ENCODE measurements around the gene HBZ.
A peak's percentile ranks its signal among the peaks of the same experiment; 100 is the strongest.
"Not testable (repeated sequence)": the region's sequence is repeated elsewhere in the genome, so short reads cannot be mapped to it uniquely, and the experiment has no call there.

Gene HBZ

DNA sequence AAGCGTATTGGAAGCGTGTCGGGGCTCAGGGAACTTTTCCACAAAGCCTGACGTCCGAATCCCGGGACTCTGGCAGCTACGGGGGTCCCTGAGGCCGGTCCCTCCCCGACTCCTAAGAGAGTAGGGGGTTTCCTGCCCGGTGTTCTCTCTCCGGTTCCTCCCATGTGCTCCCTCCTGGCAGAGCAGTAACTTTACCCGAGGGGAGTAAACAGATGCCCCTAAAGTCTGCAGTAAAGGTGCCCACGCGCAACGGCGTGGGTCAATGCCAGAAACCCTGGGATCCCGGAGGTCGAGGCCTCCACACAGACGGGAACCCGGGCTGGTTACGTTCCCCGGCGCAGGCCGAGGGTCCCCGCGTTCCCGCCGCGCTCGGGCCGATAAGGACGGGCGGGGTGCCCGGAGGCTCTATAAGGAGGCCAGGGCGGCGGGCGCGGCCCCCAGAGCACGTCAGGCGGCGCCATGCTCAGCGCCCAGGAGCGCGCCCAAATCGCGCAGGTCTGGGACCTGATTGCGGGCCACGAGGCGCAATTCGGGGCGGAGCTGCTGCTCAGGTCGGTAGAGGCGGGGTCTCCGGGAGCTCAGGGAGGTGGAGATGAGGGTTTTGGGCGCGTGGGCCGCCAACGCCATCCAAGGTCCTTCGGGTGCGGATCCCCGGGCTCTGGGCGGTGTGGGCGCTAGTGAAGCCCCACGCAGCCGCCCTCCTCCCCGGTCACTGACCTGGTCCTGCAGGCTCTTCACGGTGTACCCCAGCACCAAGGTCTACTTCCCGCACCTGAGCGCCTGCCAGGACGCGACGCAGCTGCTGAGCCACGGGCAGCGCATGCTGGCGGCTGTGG lies 13.3 kb downstream of the HBZ start, which contains the start of gene HBM:
HBM (plus strand) TSS at position 440 of the 836 bp plus-strand sequence; CDS start at position 460, 20 bp downstream.
- DNase-seq, result no peak

DNA sequence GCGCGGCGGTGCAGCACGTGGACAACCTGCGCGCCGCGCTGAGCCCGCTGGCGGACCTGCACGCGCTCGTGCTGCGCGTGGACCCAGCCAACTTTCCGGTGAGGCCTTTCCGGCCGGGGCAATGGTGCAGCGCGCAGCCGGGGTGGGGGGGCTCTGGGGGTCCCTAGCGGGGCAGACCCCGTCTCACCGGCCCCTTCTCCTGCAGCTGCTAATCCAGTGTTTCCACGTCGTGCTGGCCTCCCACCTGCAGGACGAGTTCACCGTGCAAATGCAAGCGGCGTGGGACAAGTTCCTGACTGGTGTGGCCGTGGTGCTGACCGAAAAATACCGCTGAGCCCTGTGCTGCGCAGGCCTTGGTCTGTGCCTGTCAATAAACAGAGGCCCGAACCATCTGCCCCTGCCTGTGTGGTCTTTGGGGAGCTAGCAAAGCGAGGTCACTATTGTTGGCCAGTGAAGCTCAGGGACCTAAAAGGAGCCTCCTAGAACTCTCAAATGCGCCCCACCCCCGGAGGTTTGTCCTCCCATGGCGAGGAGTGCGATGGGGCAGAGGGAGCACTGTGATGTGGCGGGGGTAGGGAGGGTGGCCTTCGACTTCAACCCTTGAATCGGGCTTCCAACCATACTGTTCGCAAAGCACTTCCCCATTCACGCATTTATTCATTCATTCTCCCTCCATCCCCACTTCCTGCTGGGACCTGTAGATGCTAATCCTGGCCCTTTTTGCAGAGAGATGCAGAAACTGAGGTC lies 14.1 kb downstream of the HBZ start:
- no peak for DNase-seq

DNA sequence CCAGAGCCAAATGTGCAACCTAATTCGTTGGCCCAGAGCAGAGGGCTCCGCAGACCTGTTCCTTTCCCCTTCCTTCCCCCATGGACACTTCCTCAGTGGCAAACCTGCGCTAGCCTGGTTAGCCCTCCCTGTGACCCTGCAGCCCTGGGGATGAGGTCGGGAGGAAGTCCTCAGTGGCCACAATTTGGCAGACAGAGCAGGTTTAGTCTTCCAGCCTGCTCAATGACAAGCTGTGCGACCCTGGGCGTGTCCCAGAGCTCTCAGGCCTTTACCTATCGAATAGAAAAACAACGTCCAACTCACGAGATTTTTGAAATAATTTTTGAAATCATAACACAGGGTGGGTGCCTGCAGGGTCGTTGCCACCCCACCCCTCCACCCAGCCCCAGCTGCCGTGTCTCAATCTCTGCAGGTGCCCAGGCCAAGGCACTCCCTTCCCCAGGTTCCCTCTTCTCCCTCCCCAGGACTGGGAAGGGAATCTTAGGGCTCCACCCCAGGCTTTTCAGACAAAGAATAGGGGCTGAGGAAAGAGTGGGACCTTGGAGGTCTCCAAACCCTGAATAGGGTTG lies 14.8 kb downstream of the HBZ start:
- no peak for DNase-seq

DNA sequence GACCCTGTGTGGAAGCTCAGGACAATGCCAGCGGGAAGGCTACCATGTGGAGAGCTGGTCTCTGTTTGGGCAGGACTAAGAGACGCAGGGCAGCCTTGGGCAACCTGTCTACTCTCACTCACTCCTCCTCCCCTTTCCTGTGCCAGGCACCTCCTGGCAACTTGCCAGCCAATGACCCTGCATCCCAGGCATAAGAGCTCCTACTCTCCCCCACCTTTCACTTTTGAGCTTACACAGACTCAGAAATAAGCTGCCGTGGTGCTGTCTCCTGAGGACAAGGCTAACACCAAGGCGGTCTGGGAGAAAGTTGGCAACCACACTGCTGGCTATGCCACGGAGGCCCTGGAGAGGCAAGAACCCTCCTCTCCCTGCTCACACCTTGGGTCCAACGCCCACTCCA lies 16.0 kb downstream of the HBZ start:
- DNase-seq, result no peak

DNA sequence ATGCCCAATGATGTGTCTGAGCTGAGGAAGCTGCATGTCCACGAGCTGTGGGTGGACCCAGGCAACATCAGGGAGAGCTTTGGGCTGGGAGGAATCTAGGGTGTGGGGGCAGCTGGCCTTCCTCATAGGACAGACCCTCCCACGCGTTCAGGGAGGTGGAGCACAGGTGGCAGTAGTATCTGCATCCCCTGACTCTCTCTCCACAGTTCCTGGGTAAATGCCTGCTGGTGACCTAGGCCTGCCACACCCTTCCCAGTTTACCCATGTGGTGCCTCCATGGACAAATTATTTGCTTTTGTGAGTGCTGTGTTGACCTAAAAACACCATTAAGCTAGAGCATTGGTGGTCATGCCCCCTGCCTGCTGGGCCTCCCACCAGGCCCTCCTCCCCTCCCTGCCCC lies 16.6 kb downstream of the HBZ start:
- no peak for DNase-seq

DNA sequence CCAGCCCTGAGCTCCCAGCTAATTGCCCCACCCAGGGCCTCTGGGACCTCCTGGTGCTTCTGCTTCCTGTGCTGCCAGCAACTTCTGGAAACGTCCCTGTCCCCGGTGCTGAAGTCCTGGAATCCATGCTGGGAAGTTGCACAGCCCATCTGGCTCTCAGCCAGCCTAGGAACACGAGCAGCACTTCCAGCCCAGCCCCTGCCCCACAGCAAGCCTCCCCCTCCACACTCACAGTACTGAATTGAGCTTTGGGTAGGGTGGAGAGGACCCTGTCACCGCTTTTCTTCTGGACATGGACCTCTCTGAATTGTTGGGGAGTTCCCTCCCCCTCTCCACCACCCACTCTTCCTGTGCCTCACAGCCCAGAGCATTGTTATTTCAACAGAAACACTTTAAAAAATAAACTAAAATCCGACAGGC lies 17.7 kb downstream of the HBZ start:
- DNase-seq, result peak; percentile 24

DNA sequence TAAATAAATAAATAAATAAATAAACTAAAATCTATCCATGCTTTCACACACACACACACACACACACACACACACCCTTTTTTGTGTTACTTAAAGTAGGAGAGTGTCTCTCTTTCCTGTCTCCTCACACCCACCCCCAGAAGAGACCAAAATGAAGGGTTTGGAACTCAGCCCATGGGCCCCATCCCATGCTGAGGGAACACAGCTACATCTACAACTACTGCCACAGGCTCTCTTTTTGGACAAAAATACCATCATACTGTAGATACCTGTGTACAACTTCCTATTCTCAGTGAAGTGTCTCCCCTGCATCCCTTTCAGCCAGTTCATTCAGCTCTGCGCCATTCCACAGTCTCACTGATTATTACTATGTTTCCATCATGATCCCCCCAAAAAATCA lies 18.3 kb downstream of the HBZ start:
- DNase-seq, result no peak

DNA sequence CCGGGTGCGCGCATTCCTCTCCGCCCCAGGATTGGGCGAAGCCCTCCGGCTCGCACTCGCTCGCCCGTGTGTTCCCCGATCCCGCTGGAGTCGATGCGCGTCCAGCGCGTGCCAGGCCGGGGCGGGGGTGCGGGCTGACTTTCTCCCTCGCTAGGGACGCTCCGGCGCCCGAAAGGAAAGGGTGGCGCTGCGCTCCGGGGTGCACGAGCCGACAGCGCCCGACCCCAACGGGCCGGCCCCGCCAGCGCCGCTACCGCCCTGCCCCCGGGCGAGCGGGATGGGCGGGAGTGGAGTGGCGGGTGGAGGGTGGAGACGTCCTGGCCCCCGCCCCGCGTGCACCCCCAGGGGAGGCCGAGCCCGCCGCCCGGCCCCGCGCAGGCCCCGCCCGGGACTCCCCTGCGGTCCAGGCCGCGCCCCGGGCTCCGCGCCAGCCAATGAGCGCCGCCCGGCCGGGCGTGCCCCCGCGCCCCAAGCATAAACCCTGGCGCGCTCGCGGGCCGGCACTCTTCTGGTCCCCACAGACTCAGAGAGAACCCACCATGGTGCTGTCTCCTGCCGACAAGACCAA lies 20.0 kb downstream of the HBZ start, which contains the start of gene HBA2:
HBA2 (plus strand) TSS at position 503 of the 568 bp plus-strand sequence; CDS start at position 540, 37 bp downstream.
- DNase-seq, result not testable (repeated sequence)

DNA sequence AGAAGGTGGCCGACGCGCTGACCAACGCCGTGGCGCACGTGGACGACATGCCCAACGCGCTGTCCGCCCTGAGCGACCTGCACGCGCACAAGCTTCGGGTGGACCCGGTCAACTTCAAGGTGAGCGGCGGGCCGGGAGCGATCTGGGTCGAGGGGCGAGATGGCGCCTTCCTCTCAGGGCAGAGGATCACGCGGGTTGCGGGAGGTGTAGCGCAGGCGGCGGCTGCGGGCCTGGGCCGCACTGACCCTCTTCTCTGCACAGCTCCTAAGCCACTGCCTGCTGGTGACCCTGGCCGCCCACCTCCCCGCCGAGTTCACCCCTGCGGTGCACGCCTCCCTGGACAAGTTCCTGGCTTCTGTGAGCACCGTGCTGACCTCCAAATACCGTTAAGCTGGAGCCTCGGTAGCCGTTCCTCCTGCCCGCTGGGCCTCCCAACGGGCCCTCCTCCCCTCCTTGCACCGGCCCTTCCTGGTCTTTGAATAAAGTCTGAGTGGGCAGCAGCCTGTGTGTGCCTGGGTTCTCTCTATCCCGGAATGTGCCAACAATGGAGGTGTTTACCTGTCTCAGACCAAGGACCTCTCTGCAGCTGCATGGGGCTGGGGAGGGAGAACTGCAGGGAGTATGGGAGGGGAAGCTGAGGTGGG lies 20.9 kb downstream of the HBZ start:
- DNase-seq, result not testable (repeated sequence)

DNA sequence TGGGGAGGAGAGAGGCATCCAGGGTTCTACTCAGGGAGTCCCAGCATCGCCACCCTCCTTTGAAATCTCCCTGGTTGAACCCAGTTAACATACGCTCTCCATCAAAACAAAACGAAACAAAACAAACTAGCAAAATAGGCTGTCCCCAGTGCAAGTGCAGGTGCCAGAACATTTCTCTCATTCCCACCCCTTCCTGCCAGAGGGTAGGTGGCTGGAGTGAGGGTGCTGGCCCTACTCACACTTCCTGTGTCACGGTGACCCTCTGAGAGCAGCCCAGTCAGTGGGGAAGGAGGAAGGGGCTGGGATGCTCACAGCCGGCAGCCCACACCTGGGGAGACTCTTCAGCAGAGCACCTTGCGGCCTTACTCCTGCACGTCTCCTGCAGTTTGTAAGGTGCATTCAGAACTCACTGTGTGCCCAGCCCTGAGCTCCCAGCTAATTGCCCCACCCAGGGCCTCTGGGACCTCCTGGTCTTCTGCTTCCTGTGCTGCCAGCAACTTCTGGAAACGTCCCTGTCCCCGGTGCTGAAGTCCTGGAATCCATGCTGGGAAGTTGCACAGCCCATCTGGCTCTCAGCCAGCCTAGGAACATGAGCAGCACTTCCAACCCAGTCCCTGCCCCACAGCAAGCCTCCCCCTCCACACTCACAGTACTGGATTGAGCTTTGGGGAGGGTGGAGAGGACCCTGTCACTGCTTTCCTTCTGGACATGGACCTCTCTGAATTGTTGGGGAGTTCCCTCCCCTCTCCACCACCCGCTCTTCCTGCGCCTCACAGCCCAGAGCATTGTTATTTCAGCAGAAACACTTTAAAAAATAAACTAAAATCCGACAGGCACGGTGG lies 21.7 kb downstream of the HBZ start:
- DNase-seq, result not testable (repeated sequence)

DNA sequence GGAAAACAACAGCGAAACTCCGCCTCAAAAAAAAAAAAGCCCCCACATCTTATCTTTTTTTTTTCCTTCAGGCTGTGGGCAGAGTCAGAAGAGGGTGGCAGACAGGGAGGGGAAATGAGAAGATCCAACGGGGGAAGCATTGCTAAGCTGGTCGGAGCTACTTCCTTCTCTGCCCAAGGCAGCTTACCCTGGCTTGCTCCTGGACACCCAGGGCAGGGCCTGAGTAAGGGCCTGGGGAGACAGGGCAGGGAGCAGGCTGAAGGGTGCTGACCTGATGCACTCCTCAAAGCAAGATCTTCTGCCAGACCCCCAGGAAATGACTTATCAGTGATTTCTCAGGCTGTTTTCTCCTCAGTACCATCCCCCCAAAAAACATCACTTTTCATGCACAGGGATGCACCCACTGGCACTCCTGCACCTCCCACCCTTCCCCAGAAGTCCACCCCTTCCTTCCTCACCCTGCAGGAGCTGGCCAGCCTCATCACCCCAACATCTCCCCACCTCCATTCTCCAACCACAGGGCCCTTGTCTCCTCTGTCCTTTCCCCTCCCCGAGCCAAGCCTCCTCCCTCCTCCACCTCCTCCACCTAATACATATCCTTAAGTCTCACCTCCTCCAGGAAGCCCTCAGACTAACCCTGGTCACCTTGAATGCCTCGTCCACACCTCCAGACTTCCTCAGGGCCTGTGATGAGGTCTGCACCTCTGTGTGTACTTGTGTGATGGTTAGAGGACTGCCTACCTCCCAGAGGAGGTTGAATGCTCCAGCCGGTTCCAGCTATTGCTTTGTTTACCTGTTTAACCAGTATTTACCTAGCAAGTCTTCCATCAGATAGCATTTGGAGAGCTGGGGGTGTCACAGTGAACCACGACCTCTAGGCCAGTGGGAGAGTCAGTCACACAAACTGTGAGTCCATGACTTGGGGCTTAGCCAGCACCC lies 22.8 kb downstream of the HBZ start:
- DNase-seq, result no peak

DNA sequence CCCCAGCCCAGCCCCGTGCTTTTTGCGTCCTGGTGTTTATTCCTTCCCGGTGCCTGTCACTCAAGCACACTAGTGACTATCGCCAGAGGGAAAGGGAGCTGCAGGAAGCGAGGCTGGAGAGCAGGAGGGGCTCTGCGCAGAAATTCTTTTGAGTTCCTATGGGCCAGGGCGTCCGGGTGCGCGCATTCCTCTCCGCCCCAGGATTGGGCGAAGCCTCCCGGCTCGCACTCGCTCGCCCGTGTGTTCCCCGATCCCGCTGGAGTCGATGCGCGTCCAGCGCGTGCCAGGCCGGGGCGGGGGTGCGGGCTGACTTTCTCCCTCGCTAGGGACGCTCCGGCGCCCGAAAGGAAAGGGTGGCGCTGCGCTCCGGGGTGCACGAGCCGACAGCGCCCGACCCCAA lies 23.6 kb downstream of the HBZ start:
- not testable (repeated sequence) for DNase-seq

DNA sequence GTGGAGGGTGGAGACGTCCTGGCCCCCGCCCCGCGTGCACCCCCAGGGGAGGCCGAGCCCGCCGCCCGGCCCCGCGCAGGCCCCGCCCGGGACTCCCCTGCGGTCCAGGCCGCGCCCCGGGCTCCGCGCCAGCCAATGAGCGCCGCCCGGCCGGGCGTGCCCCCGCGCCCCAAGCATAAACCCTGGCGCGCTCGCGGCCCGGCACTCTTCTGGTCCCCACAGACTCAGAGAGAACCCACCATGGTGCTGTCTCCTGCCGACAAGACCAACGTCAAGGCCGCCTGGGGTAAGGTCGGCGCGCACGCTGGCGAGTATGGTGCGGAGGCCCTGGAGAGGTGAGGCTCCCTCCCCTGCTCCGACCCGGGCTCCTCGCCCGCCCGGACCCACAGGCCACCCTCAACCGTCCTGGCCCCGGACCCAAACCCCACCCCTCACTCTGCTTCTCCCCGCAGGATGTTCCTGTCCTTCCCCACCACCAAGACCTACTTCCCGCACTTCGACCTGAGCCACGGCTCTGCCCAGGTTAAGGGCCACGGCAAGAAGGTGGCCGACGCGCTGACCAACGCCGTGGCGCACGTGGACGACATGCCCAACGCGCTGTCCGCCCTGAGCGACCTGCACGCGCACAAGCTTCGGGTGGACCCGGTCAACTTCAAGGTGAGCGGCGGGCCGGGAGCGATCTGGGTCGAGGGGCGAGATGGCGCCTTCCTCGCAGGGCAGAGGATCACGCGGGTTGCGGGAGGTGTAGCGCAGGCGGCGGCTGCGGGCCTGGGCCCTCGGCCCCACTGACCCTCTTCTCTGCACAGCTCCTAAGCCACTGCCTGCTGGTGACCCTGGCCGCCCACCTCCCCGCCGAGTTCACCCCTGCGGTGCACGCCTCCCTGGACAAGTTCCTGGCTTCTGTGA lies 24.3 kb downstream of the HBZ start, which contains the start of gene HBA1:
HBA1 (plus strand) TSS at position 204 of the 906 bp plus-strand sequence; CDS start at position 241, 37 bp downstream.
- DNase-seq, result not testable (repeated sequence)

DNA sequence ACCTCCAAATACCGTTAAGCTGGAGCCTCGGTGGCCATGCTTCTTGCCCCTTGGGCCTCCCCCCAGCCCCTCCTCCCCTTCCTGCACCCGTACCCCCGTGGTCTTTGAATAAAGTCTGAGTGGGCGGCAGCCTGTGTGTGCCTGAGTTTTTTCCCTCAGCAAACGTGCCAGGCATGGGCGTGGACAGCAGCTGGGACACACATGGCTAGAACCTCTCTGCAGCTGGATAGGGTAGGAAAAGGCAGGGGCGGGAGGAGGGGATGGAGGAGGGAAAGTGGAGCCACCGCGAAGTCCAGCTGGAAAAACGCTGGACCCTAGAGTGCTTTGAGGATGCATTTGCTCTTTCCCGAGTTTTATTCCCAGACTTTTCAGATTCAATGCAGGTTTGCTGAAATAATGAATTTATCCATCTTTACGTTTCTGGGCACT lies 25.0 kb downstream of the HBZ start:
- no peak for DNase-seq

DNA sequence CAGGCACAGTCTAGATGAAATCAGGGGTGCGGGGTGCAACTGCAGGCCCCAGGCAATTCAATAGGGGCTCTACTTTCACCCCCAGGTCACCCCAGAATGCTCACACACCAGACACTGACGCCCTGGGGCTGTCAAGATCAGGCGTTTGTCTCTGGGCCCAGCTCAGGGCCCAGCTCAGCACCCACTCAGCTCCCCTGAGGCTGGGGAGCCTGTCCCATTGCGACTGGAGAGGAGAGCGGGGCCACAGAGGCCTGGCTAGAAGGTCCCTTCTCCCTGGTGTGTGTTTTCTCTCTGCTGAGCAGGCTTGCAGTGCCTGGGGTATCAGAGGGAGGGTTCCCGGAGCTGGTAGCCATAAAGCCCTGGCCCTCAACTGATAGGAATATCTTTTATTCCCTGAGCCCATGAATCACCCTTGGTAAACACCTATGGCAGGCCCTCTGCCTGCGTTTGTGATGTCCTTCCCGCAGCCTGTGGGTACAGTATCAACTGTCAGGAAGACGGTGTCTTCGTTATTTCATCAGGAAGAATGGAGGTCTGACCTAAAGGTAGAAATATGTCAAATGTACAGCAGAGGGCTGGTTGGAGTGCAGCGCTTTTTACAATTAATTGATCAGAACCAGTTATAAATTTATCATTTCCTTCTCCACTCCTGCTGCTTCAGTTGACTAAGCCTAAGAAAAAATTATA lies 25.7 kb downstream of the HBZ start:
- DNase-seq, result no peak

DNA sequence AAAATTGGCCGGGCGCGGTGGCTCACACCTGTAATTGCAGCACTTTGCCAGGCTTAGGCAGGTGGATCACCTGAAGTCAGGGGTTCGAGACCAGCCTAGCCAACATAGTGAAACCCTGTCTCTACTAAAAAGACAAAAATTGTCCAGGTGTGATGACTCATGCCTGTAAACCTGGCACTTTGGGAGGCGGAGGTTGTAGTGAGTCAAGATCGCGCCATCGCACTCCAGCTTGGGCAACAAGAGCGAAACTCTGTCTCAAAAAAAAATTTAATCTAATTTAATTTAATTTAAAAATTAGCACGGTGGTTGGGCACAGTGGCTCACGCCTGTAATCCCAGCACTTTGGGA lies 26.2 kb downstream of the HBZ start:
- no peak for DNase-seq

DNA sequence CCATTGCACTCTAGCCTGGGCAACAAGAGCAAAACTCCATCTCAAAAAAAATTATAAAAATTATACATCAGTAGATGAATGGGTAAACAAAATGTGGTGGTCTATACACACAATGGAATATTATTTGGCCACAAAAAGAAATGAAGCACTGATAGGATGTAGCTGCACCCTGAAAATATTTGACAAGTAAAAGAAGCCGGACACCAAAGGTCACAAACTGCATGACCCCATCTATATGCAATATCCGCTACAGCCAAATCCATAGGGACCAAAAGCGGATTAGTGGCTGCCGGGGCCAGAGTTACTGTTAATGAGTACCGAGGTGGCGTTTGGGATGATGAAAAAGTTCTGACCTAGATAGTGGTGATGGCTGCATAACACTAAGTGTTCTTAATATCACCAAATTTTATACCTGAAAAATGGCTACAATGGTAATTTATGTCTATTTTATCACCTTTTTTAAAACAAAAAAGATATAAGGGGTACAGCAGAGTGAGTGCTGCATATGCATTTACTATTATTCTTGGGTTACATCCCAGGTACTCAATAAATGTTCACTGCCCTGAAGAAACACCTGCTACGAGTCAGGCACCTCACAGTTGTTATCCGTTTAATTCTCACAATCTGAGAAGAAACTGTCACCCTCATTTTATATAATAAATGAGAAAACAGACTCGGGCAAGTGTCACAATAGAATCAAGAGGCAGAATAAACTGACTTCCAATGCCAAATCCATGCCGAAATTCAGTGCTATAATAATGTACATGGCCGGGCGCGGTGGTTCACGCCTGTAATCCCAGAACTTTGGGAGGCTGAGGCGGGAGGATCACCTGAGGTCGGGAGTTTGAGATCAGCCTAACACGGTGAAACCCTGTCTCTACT lies 27.0 kb downstream of the HBZ start:
- DNase-seq, result no peak

Measured in fibroblast of upper back skin (primary cell).